BLaER1 (cell line): ENCODE measurements around the gene SMYD2.

Experiments used
- H3K27ac ChIP-seq: shearing (Covaris generic); formaldehyde crosslinking; 2 replicates; pipeline ENCODE4 v1.8.1; 2022
- H3K27me3 ChIP-seq: shearing (Covaris generic); formaldehyde crosslinking; 2 replicates; pipeline ENCODE4 v1.8.1; 2022
- H3K36me3 ChIP-seq: shearing (Covaris generic); formaldehyde crosslinking; 2 replicates; pipeline ENCODE4 v1.8.1; 2022
- H3K4me1 ChIP-seq: shearing (Covaris generic); formaldehyde crosslinking; 2 replicates; pipeline ENCODE4 v1.8.1; 2022
- H3K4me2 ChIP-seq: shearing (Covaris generic); formaldehyde crosslinking; 2 replicates; pipeline ENCODE4 v1.8.1; 2022
- H3K4me3 ChIP-seq: shearing (Covaris generic); formaldehyde crosslinking; 2 replicates; pipeline ENCODE4 v1.8.1; 2022
- H3K9ac ChIP-seq: shearing (Covaris generic); formaldehyde crosslinking; 2 replicates; pipeline ENCODE4 v1.8.1; 2022
- H3K9me3 ChIP-seq: shearing (Covaris generic); formaldehyde crosslinking; 2 replicates; pipeline ENCODE4 v1.8.1; 2022
- H4K20me1 ChIP-seq: shearing (Covaris generic); formaldehyde crosslinking; 2 replicates; pipeline ENCODE4 v1.8.1; 2022
- Cebpa-rat ChIP-seq: shearing (Covaris generic); IDR thresholded peaks from 2 replicates; pipeline ENCODE4 v1.8.1; 2022

The SMYD2 gene, protein sequence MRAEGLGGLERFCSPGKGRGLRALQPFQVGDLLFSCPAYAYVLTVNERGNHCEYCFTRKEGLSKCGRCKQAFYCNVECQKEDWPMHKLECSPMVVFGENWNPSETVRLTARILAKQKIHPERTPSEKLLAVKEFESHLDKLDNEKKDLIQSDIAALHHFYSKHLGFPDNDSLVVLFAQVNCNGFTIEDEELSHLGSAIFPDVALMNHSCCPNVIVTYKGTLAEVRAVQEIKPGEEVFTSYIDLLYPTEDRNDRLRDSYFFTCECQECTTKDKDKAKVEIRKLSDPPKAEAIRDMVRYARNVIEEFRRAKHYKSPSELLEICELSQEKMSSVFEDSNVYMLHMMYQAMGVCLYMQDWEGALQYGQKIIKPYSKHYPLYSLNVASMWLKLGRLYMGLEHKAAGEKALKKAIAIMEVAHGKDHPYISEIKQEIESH

GRCh38 chr1:214281021-214281719 lies at the start of gene SMYD2:
SMYD2 (plus strand) TSS chr1:214281159; CDS start chr1:214281255, 96 bp downstream.
- Histone ChIP-seq H4K20me1 (no peaks in the 10 kb centered on the region), H3K4me1 (peaks cover 32% of the 10 kb centered on the region), H3K4me3 (peak within 1 kb of the TSS; percentile 90), H3K4me2 (peak within 1 kb of the TSS; percentile 97), H3K9ac (peak within 1 kb of the TSS; percentile 91), H3K36me3 (no peaks in the 10 kb centered on the region), H3K27me3 (no peaks in the 10 kb centered on the region), H3K9me3 (no peaks in the 10 kb centered on the region), H3K27ac (peak within 1 kb of the TSS; percentile 93)
- TF ChIP-seq Cebpa-rat = no peak

GRCh38 chr1:214233856-214234634 lies 46.9 kb upstream of the SMYD2 start:
- Histone ChIP-seq H3K9me3 (peaks cover 3% of the 10 kb centered on the region; the same call in 1 of the 2 replicates), H3K36me3 (no peaks in the 10 kb centered on the region), H3K4me1 (peaks cover 17% of the 10 kb centered on the region), H4K20me1 (no peaks in the 10 kb centered on the region), H3K27me3 (no peaks in the 10 kb centered on the region), H3K4me3 (no peak overlapping the region), H3K27ac (no peak overlapping the region), H3K9ac (no peak overlapping the region), H3K4me2 (peak overlapping the region; percentile 53)
- no peak for TF ChIP-seq Cebpa-rat

- Histone ChIP-seq H3K27ac (no peak overlapping the region), H4K20me1 (no peaks in the 10 kb centered on the region), H3K4me3 (no peak overlapping the region), H3K9ac (no peak overlapping the region), H3K4me2 (peak overlapping the region; percentile 53), H3K9me3 (peaks cover 3% of the 10 kb centered on the region; the same call in 1 of the 2 replicates), H3K36me3 (no peaks in the 10 kb centered on the region), H3K4me1 (peaks cover 22% of the 10 kb centered on the region), H3K27me3 (no peaks in the 10 kb centered on the region)
- no peak for TF ChIP-seq Cebpa-rat
These were observed 46.3 kb upstream of the SMYD2 start for GRCh38 chr1:214234635-214235025.

DNA sequence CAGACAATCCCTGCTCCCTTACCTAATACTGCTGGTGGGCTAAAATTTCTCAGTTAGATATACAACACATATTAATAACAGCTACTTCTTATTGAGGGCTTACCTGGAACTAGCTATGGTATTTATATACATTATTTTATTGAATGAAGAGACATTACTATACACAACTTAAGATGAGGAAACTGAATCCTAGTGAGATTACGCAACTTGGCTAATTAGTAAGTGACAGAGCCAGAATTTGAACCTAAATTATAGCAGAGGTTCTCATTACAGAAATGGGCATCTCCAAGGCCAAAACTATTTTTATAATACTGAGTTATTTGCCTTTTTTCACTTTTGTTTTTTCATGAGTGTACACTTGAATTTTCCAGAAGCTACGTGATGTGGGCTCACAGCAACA lies 44.5 kb upstream of the SMYD2 start:
- Histone ChIP-seq H3K4me2 (no peak overlapping the region), H3K4me3 (no peak overlapping the region), H3K27ac (no peak overlapping the region), H3K36me3 (no peaks in the 10 kb centered on the region), H3K4me1 (peaks cover 31% of the 10 kb centered on the region), H4K20me1 (no peaks in the 10 kb centered on the region), H3K9me3 (peaks cover 3% of the 10 kb centered on the region; the same call in 1 of the 2 replicates), H3K27me3 (no peaks in the 10 kb centered on the region), H3K9ac (no peak overlapping the region)
- TF ChIP-seq Cebpa-rat = no peak

DNA sequence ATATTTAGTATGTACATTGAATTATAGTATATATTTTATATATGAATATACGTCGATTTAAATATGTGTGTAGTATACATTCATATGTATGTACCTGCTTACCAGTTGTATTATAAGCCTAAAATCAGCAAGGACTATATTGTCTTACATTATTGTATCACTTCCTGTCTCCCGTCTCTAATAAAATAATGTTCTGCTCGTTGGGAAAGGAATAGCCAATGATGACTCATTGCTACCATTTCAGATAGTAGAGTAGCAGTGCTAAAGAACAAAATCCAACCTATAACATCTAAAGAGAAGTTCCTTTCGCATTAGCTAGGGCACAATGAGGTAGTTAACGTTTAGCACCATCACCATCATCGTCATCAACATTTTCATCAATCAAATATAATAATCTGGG lies 39.9 kb upstream of the SMYD2 start:
- Histone ChIP-seq H3K4me3 (no peak overlapping the region), H3K9me3 (peaks cover 3% of the 10 kb centered on the region; the same call in 1 of the 2 replicates), H3K4me1 (peaks cover 14% of the 10 kb centered on the region), H3K36me3 (no peaks in the 10 kb centered on the region), H3K4me2 (no peak overlapping the region), H4K20me1 (no peaks in the 10 kb centered on the region), H3K27me3 (no peaks in the 10 kb centered on the region), H3K27ac (no peak overlapping the region), H3K9ac (no peak overlapping the region)
- TF ChIP-seq Cebpa-rat = no peak

DNA sequence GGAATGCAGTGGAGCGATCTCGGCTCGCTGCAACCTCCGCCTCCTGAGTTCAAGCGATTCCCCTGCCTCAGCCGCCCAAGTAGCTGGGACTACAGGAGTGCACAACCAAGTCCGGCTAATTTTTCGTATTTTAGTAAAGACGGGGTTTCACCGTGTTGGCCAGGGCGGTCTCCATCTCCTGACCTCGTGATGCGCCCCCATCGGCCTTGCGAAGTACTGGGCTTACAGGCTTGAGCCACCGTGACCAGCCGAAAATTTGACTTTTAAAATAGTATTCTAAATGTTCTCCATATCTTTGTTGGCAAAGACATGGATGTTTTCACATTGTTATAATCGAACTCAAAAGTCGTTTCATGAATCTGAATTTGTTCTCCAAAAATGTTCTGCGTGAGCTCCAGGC lies 36.7 kb upstream of the SMYD2 start:
- no peak overlapping the region for H3K4me3 ChIP-seq
- H3K27ac ChIP-seq = no peak overlapping the region
- H3K9ac ChIP-seq = no peak overlapping the region
- H3K36me3 ChIP-seq = no peaks in the 10 kb centered on the region
- H4K20me1 ChIP-seq = no peaks in the 10 kb centered on the region
- H3K9me3 ChIP-seq = no peaks in the 10 kb centered on the region
- no peak overlapping the region for H3K4me2 ChIP-seq
- peaks cover 35% of the 10 kb centered on the region for H3K4me1 ChIP-seq
- no peak for TF ChIP-seq Cebpa-rat
- no peaks in the 10 kb centered on the region for H3K27me3 ChIP-seq

- H3K27ac ChIP-seq = no peak overlapping the region
- H3K27me3 ChIP-seq = no peaks in the 10 kb centered on the region
- no peaks in the 10 kb centered on the region for H3K9me3 ChIP-seq
- H3K4me3 ChIP-seq = no peak overlapping the region
- H3K4me2 ChIP-seq = no peak overlapping the region
- TF ChIP-seq Cebpa-rat = no peak
- H3K4me1 ChIP-seq = peaks cover 32% of the 10 kb centered on the region
- no peaks in the 10 kb centered on the region for H3K36me3 ChIP-seq
- no peaks in the 10 kb centered on the region for H4K20me1 ChIP-seq
- no peak overlapping the region for H3K9ac ChIP-seq
These were observed 36.1 kb upstream of the SMYD2 start for GRCh38 chr1:214244841-214245240.

GRCh38 chr1:214247501-214248041 lies 33.4 kb upstream of the SMYD2 start:
- no peaks in the 10 kb centered on the region for H3K9me3 ChIP-seq
- peaks cover 25% of the 10 kb centered on the region for H3K4me1 ChIP-seq
- H3K27ac ChIP-seq = no peak overlapping the region
- no peaks in the 10 kb centered on the region for H3K27me3 ChIP-seq
- no peaks in the 10 kb centered on the region for H4K20me1 ChIP-seq
- TF ChIP-seq Cebpa-rat = no peak
- no peak overlapping the region for H3K4me3 ChIP-seq
- H3K9ac ChIP-seq = no peak overlapping the region
- no peaks in the 10 kb centered on the region for H3K36me3 ChIP-seq
- peak overlapping the region; percentile 71 for H3K4me2 ChIP-seq

- Histone ChIP-seq H3K36me3 (no peaks in the 10 kb centered on the region), H3K4me2 (peak overlapping the region; percentile 71)
- no peak for TF ChIP-seq Cebpa-rat
These were observed 32.5 kb upstream of the SMYD2 start for GRCh38 chr1:214248311-214249085.

More at GRCh38 chr1:214248311-214249085, 32.5 kb upstream of the SMYD2 start:
- H3K4me1 ChIP-seq = peaks cover 25% of the 10 kb centered on the region
- no peak overlapping the region; the same call in 1 of the 2 replicates for H3K27ac ChIP-seq
- H3K4me3 ChIP-seq = no peak overlapping the region
- H3K9ac ChIP-seq = 0 out of 2 replicates have a peak overlapping the region, but pooled peaks have one; percentile 18
- H3K9me3 ChIP-seq = no peaks in the 10 kb centered on the region
- no peaks in the 10 kb centered on the region for H4K20me1 ChIP-seq
- no peaks in the 10 kb centered on the region for H3K27me3 ChIP-seq
